Colonic mucosa (tissue), 4 donors: Measurements from ENCODE around the gene FAM72B. TPM values are rescaled to one million over a fixed set of nuclear protein-coding genes. Genes with fewer than 3 reads are reported as not detected.
A peak's percentile ranks its signal among the peaks of the same experiment; 100 is the strongest.
"Not testable (repeated sequence)": the region's sequence is repeated elsewhere in the genome, so short reads cannot be mapped to it uniquely, and the experiment has no call there.

Experiments used
- DNase-seq: peaks from one replicate; pipeline ENCODE4 v3.0.0-alpha.2; 2020
- H3K27ac ChIP-seq: fragments of 200-600 bp; one replicate; pipeline ENCODE4 v1.8.0; 2021
- H3K27me3 ChIP-seq: fragments of 200-600 bp; one replicate; pipeline ENCODE4 v1.8.0; 2021
- H3K36me3 ChIP-seq: fragments of 200-600 bp; one replicate; pipeline ENCODE4 v1.8.0; 2021
- H3K4me1 ChIP-seq: fragments of 200-600 bp; one replicate; pipeline ENCODE4 v1.8.0; 2021; ENCODE audit warnings: mild to moderate bottlenecking
- H3K4me3 ChIP-seq: fragments of 200-600 bp; one replicate; pipeline ENCODE4 v1.8.0; 2021
- H3K9ac ChIP-seq, 2 donors: one replicate each; pipeline ENCODE4 v1.7.0; 2013; ENCODE audit warnings: control low read depth in 2 of 2, low read depth in 2 of 2, low read length in 2 of 2
- H3K9me3 ChIP-seq: fragments of 200-600 bp; one replicate; pipeline ENCODE4 v1.8.0; 2021
- intact Hi-C: fragments of 100-400 bp; cut with DNase I; formaldehyde crosslinking; loops from one replicate; pipeline ENCODE4 v1.14.1; 2022
- total RNA-seq, 2 donors: library from RNA; stranded (reverse); fragmentation: NEBNext Ultra II Directional in 1 of 2; extraction: Animal tissue kit (Norgen Biotek cat#: 25700) in 1 of 2; gene quantifications; one replicate each; pipeline ENCODE4 v1.2.1, GENCODE V29; 2021
- donor health status: healthy.
- donor health status: DM: no; HTN: no; CAD: no.
- donor health status: DM: no; HTN: no; CAD: no.

FAM72B gene
- 1 to 10 TPM in 1 of 2 donors, under 1 TPM in 1; 0.56 to 6.5 TPM for total RNA-seq

GRCh38 chr1:121184290-121185127, at the start of gene FAM72B, which contains the start of gene SRGAP2C:
FAM72B (minus strand) TSS chr1:121184340; CDS start chr1:121183489, 851 bp downstream.
SRGAP2C (plus strand) TSS chr1:121184975; CDS start chr1:121187447, 2,472 bp downstream.
- H3K9ac ChIP-seq, H3K27me3 ChIP-seq, H3K9me3 ChIP-seq, intact Hi-C loops, H3K27ac ChIP-seq, H3K4me1 ChIP-seq, H3K36me3 ChIP-seq: not testable (repeated sequence)
- H3K4me3 ChIP-seq: peak within 1 kb of the TSS; percentile 24
- DNase-seq: peak; percentile 93

GRCh38 chr1:121232445-121233125, 48.4 kb upstream of the FAM72B start:
- DNase-seq, H3K4me1 ChIP-seq, H3K9ac ChIP-seq, intact Hi-C loops, H3K27me3 ChIP-seq, H3K9me3 ChIP-seq, H3K4me3 ChIP-seq, H3K36me3 ChIP-seq, H3K27ac ChIP-seq: not testable (repeated sequence)

DNA sequence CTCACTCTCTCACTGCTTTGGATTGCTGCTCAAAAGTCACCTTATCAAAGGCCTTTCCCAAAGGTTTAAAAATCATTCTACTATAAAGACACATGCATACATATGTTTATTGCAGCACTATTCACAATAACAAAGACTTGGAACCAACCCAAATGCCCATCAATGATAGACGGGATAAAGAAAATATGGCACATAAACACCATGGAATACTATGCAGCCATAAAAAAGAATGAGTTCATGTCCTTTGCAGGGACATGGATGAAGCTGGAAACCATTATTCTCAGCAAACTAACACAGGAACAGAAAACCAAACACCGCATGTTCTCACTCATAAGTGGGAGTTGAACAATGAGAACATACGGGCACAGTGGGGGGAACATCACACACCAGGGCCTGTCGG, 46.5 kb upstream of the FAM72B start:
- H3K4me3 ChIP-seq, H3K9ac ChIP-seq, H3K27ac ChIP-seq, H3K4me1 ChIP-seq, H3K27me3 ChIP-seq, DNase-seq, H3K9me3 ChIP-seq, H3K36me3 ChIP-seq, intact Hi-C loops: not testable (repeated sequence)

DNA sequence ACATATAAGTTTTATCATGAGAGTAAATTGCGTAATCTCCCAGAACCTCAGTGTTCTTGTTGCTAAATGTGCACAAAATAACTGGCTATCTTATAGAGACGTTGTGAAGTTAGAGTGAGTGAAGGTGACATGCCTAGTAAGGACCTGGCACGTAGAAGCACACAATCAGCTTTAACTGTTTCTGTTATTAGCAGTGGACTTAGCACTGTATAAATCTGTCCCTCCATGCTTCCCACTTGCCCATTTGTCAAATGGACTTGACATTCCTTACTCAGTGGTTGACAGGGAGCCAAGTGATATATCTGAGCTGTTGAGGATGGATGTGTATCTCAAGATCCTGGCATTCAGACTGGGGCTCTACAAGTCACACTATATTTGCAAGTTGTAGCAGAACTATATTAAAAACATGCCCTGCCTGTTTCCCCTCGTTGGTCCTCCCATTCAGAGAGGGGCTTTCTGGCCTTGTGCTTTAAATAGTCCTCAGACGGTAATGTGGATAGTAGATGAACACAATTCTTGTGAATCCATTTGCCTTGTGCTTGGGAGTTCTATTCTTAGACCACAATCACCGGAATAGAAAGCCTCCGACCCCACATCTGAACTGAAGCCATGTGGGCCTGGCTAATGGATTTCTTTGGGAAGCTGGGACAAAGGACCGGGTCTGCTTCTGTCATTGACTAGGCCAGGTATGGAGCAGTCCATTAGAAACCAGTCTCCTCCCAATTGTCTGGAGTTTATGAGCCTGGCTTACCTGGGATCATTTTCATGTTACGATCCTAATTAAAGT, 43.6 kb upstream of the FAM72B start:
- intact Hi-C loops, H3K36me3 ChIP-seq, H3K4me1 ChIP-seq, H3K9ac ChIP-seq, DNase-seq, H3K27ac ChIP-seq, H3K4me3 ChIP-seq, H3K27me3 ChIP-seq, H3K9me3 ChIP-seq: not testable (repeated sequence)

DNA sequence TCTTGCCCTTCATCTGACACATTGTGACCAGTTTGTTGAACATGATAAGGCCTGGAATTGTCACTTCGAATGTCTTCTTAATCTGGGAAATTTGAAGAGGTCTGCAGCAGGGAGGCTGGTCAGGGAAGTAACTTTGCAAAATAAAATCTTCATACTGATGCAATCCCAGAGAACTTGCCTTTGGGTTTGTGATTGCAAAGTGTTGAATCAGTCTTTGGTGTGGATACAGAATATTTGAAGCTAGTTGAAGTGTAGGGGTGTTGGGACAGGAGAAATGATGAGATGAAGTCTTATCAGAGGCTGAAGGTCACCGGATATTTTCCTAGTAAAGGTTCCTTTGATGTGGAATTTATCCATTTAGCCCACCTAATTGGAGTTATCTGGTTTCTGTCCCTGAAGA, 42.8 kb upstream of the FAM72B start:
- H3K9ac ChIP-seq, H3K36me3 ChIP-seq, H3K4me3 ChIP-seq, H3K27me3 ChIP-seq, intact Hi-C loops, H3K9me3 ChIP-seq, H3K4me1 ChIP-seq, DNase-seq, H3K27ac ChIP-seq: not testable (repeated sequence)

DNA sequence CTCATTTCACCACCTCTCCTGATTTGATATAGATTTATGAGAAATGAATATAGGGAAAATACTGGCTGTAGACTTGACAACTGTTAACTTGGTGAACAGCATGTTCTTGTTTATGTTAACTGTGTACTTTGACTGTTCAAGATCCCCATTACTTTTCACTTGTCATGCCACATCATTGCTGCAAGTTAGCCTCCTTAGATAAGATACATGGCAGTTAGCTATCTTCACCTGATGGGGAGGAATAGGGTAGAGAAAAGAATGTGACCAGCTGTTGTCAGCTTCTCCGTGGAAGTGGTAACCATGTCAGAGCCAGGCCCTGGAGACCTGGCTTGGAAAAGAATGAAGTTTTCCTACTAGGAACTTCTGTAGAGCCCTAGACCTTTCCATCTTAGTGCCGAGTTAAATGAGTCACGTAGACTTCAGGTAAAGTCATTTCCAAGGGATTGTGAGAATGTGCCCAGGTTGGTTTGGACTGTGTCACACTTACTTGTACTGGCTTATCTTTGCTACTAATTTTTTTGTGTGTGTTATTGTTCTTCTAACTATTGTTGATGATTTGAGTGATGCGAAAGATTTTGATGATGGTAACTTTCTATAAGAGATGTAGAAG, 42.3 kb upstream of the FAM72B start:
- H3K27me3 ChIP-seq, H3K9me3 ChIP-seq, H3K4me3 ChIP-seq, intact Hi-C loops, H3K4me1 ChIP-seq, H3K9ac ChIP-seq, H3K36me3 ChIP-seq, DNase-seq, H3K27ac ChIP-seq: not testable (repeated sequence)

GRCh38 chr1:121224714-121225113, 40.6 kb upstream of the FAM72B start:
- H3K4me1 ChIP-seq, H3K27me3 ChIP-seq, H3K9me3 ChIP-seq, H3K36me3 ChIP-seq, intact Hi-C loops, H3K27ac ChIP-seq, H3K4me3 ChIP-seq, H3K9ac ChIP-seq, DNase-seq: not testable (repeated sequence)

- H3K9ac ChIP-seq, DNase-seq, H3K4me1 ChIP-seq, H3K36me3 ChIP-seq, H3K27me3 ChIP-seq, intact Hi-C loops, H3K9me3 ChIP-seq, H3K27ac ChIP-seq, H3K4me3 ChIP-seq: not testable (repeated sequence)
Measured at GRCh38 chr1:121221770-121222169, 37.6 kb upstream of the FAM72B start.

DNA sequence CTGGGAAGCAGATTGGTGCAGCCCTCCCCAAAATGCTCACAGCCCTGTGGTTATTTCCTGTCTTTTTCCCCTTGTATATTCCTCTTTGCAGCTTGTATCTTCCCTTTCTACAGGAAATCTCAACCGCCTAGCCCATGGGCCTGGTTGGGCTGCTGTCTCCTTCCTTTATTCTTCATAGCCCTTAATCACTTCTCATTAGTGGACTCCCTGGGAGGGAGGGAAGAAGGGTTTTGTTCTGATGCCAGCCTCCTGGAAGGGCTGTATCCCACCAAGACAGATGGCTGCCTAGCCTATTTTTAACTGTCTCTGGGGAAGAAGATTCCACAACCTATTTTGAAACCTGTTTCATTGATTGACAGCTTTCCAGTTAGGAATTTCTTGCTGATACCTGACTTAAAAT, 32.5 kb upstream of the FAM72B start:
- intact Hi-C loops, H3K27me3 ChIP-seq, H3K36me3 ChIP-seq, H3K27ac ChIP-seq, H3K9ac ChIP-seq, H3K4me3 ChIP-seq, DNase-seq, H3K4me1 ChIP-seq, H3K9me3 ChIP-seq: not testable (repeated sequence)

DNA sequence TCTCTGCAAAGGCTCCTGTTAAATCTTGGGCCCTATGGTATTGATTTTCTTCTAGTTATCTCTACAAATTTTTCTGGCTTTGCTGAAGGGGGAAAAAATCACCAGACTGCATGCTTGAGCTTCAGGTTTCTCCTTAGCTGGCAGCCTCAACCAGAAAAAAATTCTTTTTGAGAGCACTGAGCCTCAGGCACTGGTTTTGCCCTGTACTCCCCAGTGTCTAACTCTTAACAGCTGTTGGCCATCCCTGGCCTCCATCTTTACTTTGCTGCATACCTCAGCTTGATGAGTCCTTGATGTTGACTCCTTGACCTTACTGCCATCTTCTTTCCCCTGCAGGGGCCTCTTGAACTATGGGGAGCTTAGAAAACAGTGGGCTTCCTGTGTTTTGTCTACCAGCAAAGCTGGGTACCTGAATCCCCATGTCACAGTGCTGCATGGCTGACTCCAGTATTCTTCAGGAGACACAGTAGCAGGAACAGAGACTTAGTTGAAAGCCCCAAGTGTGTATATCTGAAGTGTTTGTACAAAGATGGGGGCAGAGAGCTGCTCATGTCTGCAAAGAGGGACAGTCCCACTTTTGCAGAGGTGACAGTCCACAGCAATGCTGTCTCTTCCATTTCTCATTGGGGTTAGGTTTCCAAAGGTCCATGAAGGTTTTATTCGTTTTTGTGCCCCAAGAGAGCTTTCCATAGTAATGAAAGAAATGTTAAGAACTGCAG, 31.7 kb upstream of the FAM72B start:
- H3K9ac ChIP-seq, H3K27me3 ChIP-seq, intact Hi-C loops, H3K27ac ChIP-seq, DNase-seq, H3K4me1 ChIP-seq, H3K4me3 ChIP-seq, H3K36me3 ChIP-seq, H3K9me3 ChIP-seq: not testable (repeated sequence)

GRCh38 chr1:121214544-121215156, 30.5 kb upstream of the FAM72B start:
- H3K9ac ChIP-seq, H3K4me3 ChIP-seq, H3K4me1 ChIP-seq, intact Hi-C loops, H3K9me3 ChIP-seq, H3K27me3 ChIP-seq, H3K36me3 ChIP-seq, DNase-seq, H3K27ac ChIP-seq: not testable (repeated sequence)

DNA sequence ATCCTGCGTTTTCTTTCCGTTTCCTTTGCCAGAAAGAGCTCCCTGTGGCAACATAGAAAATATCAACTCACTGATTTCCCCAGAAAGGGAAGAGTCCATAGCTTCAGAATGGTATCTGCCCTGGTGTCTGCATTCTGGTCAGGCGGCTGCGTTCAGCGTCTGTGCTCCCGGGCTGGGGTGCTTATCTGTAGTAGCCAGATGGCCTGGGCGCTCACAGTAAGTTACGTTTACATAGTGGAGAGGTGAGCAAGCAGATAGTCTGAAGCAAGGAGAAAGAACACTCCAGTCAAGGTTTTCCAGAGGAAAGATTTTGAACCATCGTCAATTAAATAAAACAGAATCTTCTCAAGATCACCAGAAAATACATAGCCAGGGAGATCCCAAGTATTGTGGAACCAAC, 29.4 kb upstream of the FAM72B start:
- H3K36me3 ChIP-seq, H3K9ac ChIP-seq, H3K9me3 ChIP-seq, H3K27ac ChIP-seq, DNase-seq, H3K27me3 ChIP-seq, H3K4me3 ChIP-seq, intact Hi-C loops, H3K4me1 ChIP-seq: not testable (repeated sequence)
